Thoracic aorta (tissue), 2 donors: ENCODE data around the gene TAS1R1. TPM values are rescaled to one million over a fixed set of nuclear protein-coding genes. Genes with fewer than 3 reads are reported as not detected.

Experiments used
- ATAC-seq: fragments of 150-250 bp; one replicate; pipeline ENCODE4 v1.8.0; 2017; ENCODE audit warnings: low read depth; ENCODE audit not compliant: insufficient number of reproducible peaks, low FRiP score
- DNase-seq: peaks from one replicate; pipeline ENCODE4 v3.0.0-alpha.2; 2020; ENCODE audit warnings: low spot score
- H3K27ac ChIP-seq, 2 donors: fragments of 200-600 bp; sonication (generic); 1 replicate in 1 of 2; 2 replicates in 1 of 2; pipeline ENCODE4 v1.5.1; 2016; ENCODE audit warnings: mild to moderate bottlenecking in 2 of 2, moderate library complexity in 2 of 2
- H3K27me3 ChIP-seq: fragments of 200-600 bp; sonication (generic); replicated peaks from 2 replicates; pipeline ENCODE4 v1.6.0; 2016; ENCODE audit warnings: mild to moderate bottlenecking; ENCODE audit not compliant: insufficient read depth
- H3K36me3 ChIP-seq: fragments of 200-600 bp; sonication (generic); one replicate; pipeline ENCODE4 v1.5.1; 2016
- H3K4me1 ChIP-seq, 2 donors: fragments of 200-600 bp; sonication (generic); 1 replicate in 1 of 2; 2 replicates in 1 of 2; pipeline versions ENCODE4 v1.5.1 to v1.6.0; 2016; ENCODE audit warnings: low read depth in 2 of 2, mild to moderate bottlenecking in 1 of 2; ENCODE audit not compliant: control insufficient read depth in 1 of 2
- H3K4me3 ChIP-seq: fragments of 200-600 bp; sonication (generic); 2 replicates; pipeline ENCODE4 v1.5.1; 2016; ENCODE audit warnings: mild to moderate bottlenecking
- H3K9me3 ChIP-seq: fragments of 200-600 bp; sonication (generic); 2 replicates; pipeline ENCODE4 v1.5.1; 2016
- CTCF ChIP-seq: fragments of 200-600 bp; sonication (generic); IDR thresholded peaks from one replicate; pipeline ENCODE4 v1.5.1; 2019; ENCODE audit warnings: antibody characterized with exemption
- total RNA-seq, 2 donors: library from RNA; depleted of rRNA; stranded (reverse); fragments of >200 nt; gene quantifications; one replicate each; pipeline versions ENCODE4 v1.1.0 to v1.2.3, GENCODE V29; 2016

The TAS1R1 gene
- total RNA-seq, 2 donors from 2014 or later = 0.81 TPM; not detected in 1

GRCh38 chr1:6625584-6626149 is 70.6 kb downstream of the TAS1R1 start:
- TF ChIP-seq CTCF = no peak
- ATAC-seq (peak; percentile 17), DNase-seq (no peak)
- Histone ChIP-seq H3K27ac (peak overlapping the region; percentile 67 to 85), H3K9me3 (no peaks in the 10 kb centered on the region), H3K27me3 (no peaks in the 10 kb centered on the region), H3K4me1 (peaks cover 9 to 30% of the 10 kb centered on the region in 2 donors), H3K36me3 (peaks cover 44% of the 10 kb centered on the region), H3K4me3 (peak overlapping the region; percentile 75)

- peaks cover 34% of the 10 kb centered on the region for H3K36me3 ChIP-seq
- H3K4me1 ChIP-seq = peaks cover 9 to 30% of the 10 kb centered on the region in 2 donors
- DNase-seq (no peak), ATAC-seq (no peak)
- no peaks in the 10 kb centered on the region for H3K27me3 ChIP-seq
- H3K9me3 ChIP-seq = no peaks in the 10 kb centered on the region
- no peak overlapping the region for H3K27ac ChIP-seq
- H3K4me3 ChIP-seq = no peak overlapping the region
- no peak for TF ChIP-seq CTCF
Observed at GRCh38 chr1:6627031-6627430, 71.9 kb downstream of the TAS1R1 start.

- H3K4me3 ChIP-seq = no peak overlapping the region
- ATAC-seq = no peak
- TF ChIP-seq CTCF = no peak
- peaks cover 9 to 30% of the 10 kb centered on the region in 2 donors for H3K4me1 ChIP-seq
- DNase-seq = no peak
- no peaks in the 10 kb centered on the region for H3K9me3 ChIP-seq
- peaks cover 40% of the 10 kb centered on the region for H3K36me3 ChIP-seq
- H3K27ac ChIP-seq = no peak overlapping the region
- H3K27me3 ChIP-seq = no peaks in the 10 kb centered on the region
Observed at GRCh38 chr1:6627841-6628545, 72.9 kb downstream of the TAS1R1 start.

GRCh38 chr1:6628971-6629479 is 73.9 kb downstream of the TAS1R1 start:
- Histone ChIP-seq H3K4me3 (no peak overlapping the region), H3K9me3 (no peaks in the 10 kb centered on the region), H3K27me3 (no peaks in the 10 kb centered on the region), H3K4me1 (peaks cover 9 to 30% of the 10 kb centered on the region in 2 donors), H3K27ac (no peak overlapping the region), H3K36me3 (peaks cover 47% of the 10 kb centered on the region)
- ATAC-seq = no peak
- DNase-seq = no peak
- no peak for TF ChIP-seq CTCF

Other genes starting within 250 kb of the TAS1R1 start
- gene ACOT7, start 161.5 kb upstream of the TAS1R1 start, total RNA-seq = 10 to 100 TPM; 23.7 to 33.0 TPM
- gene HES2, start 135.4 kb upstream of the TAS1R1 start, total RNA-seq = not detected
- not detected for gene ESPN, start 130.5 kb upstream of the TAS1R1 start, total RNA-seq
- 10 to 100 TPM in 1 of 2 donors, 1 to 10 TPM in 1; 9.5 to 48.2 TPM for gene TNFRSF25, start 89.1 kb upstream of the TAS1R1 start, total RNA-seq
- gene PLEKHG5, start 63.6 kb upstream of the TAS1R1 start, total RNA-seq = 10 to 100 TPM; 23.4 to 32.9 TPM
- 10 to 100 TPM; 15.3 to 38.9 TPM for gene NOL9, start 794 bp upstream of the TAS1R1 start, total RNA-seq
- gene ZBTB48, start 24.7 kb downstream of the TAS1R1 start, total RNA-seq = 10 to 100 TPM; 20.7 to 28.9 TPM
- 100 to 1,000 TPM; 142 to 156 TPM for gene KLHL21, start 47.6 kb downstream of the TAS1R1 start, total RNA-seq
- gene PHF13, start 58.4 kb downstream of the TAS1R1 start, total RNA-seq = 10 to 100 TPM; 14.6 to 17.7 TPM
- 10 to 100 TPM; 14.1 to 18.7 TPM for gene THAP3, start 69.6 kb downstream of the TAS1R1 start, total RNA-seq
- 10 to 100 TPM; 19.4 to 40.4 TPM for gene DNAJC11, start 146.5 kb downstream of the TAS1R1 start, total RNA-seq
- 100 to 1,000 TPM; 105 to 113 TPM for gene CAMTA1, start 230.1 kb downstream of the TAS1R1 start, total RNA-seq